Gastrocnemius medialis (tissue), 4 donors: ENCODE results near the gene DNTTIP2. TPM values are rescaled to one million over a fixed set of nuclear protein-coding genes. Genes with fewer than 3 reads are reported as not detected.
"Not testable (repeated sequence)": the region's sequence is repeated elsewhere in the genome, so short reads cannot be mapped to it uniquely, and the experiment has no call there.

Experiments used
- ATAC-seq, 2 donors: fragments of 150-250 bp; one replicate each; pipeline ENCODE4 v1.9.1; 2016
- DNase-seq, 2 donors: peaks; one replicate each; pipeline ENCODE4 v3.0.0-alpha.2; 2019
- H3K27ac ChIP-seq, 4 donors: fragments of 200-600 bp; sonication (generic); 1 replicate in 1 of 4; 2 replicates in 3 of 4; pipeline ENCODE4 v1.5.1; 2016 to 2018; ENCODE audit warnings: mild to moderate bottlenecking in 2 of 4, moderate library complexity in 1 of 4
- H3K27me3 ChIP-seq, 3 donors: fragments of 200-600 bp; sonication (generic) in 2 of 3; 1 replicate in 1 of 3; 2 replicates in 2 of 3; pipeline versions ENCODE4 v1.5.1 to v1.6.0; 2016 to 2019; ENCODE audit warnings: mild to moderate bottlenecking in 1 of 3, moderate library complexity in 1 of 3
- H3K36me3 ChIP-seq, 2 donors: fragments of 200-600 bp; sonication (generic) in 1 of 2; one replicate each; pipeline ENCODE4 v1.5.1; 2017 to 2018
- H3K4me1 ChIP-seq, 2 donors: fragments of 200-600 bp; sonication (generic) in 1 of 2; one replicate each; pipeline ENCODE4 v1.5.1; 2016 to 2017; ENCODE audit warnings: mild to moderate bottlenecking in 2 of 2
- H3K4me3 ChIP-seq, 4 donors: fragments of 200-600 bp; sonication (generic) in 3 of 4; 1 replicate in 1 of 4; 2 replicates in 3 of 4; pipeline ENCODE4 v1.5.1; 2016 to 2019; ENCODE audit warnings: mild to moderate bottlenecking in 2 of 4
- H3K9me3 ChIP-seq, 3 donors: fragments of 200-600 bp; sonication (generic) in 2 of 3; 1 replicate in 1 of 3; 2 replicates in 2 of 3; pipeline ENCODE4 v1.5.1; 2016 to 2019
- POLR2A ChIP-seq, 2 donors: fragments of 450-650 bp; IDR thresholded peaks; one replicate each; pipeline ENCODE4 v1.6.1; 2017; ENCODE audit warnings: antibody characterized with exemption in 2 of 2, mild to moderate bottlenecking in 2 of 2, moderate library complexity in 2 of 2
- in situ Hi-C, 4 donors: fragments of 200-750 bp; cut with MboI; loops; one replicate each; pipeline versions ENCODE4 v1.15.0 to v1.8.0; 2017; ENCODE audit warnings: low sequenced_read_pairs in 4 of 4
- intact Hi-C: fragments of 100-400 bp; cut with DNase I; formaldehyde crosslinking; loops from one replicate; pipeline ENCODE4 v1.15.1; 2023; ENCODE audit warnings: low total_unique reads
- total RNA-seq, 4 donors: library from RNA; depleted of rRNA; stranded (reverse); fragments of >200 nt; gene quantifications; one replicate each; pipeline versions ENCODE4 v1.1.0 to v1.2.3, GENCODE V29; 2016
- TF ChIP-seq, protein P1 (sequence below), 5 experiments: fragments of 450-650 bp in 3 of 5; fragments of 200-600 bp in 2 of 5; sonication (generic) in 2 of 5; IDR thresholded peaks in 4 of 5; conservative IDR thresholded peaks in 1 of 5; 1 replicate in 4 of 5; 2 replicates in 1 of 5; pipeline ENCODE4 v1.5.1; 2016 to 2019; ENCODE audit warnings: antibody characterized with exemption in 5 of 5, mild to moderate bottlenecking in 3 of 5, moderate library complexity in 3 of 5

DNTTIP2 gene
- total RNA-seq, 4 donors from 2014 or later, result 50.4 to 75.3 (median 59.1) TPM

DNA sequence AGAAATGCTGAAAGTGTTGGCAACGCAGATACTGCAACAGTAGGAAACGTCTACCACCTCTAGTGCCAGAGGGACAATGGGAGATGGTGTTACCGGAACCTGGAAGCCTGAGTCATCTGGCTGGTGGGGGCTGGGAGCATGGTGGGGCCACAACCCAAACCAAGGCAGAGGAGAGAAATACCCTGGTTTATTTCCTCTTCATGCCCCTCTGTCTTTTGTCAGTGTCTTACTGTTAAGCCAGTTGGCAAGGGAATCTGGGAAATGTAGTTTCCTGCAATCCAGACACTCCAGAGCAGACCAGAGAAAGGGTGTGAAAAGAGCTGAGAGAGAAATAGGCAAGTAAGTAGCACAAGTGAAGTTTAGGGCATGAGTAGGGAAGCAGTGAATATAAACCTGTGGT, 14.8 kb downstream of the DNTTIP2 start:
- Histone ChIP-seq H3K4me3 (no peak overlapping the region), H3K4me1 (no peaks in the 10 kb centered on the region), H3K27ac (no peak overlapping the region), H3K9me3 (no peaks in the 10 kb centered on the region), H3K36me3 (peaks cover 0 to 10% of the 10 kb centered on the region in 2 donors), H3K27me3 (no peaks in the 10 kb centered on the region)
- intact Hi-C loops (no loop called here), in situ Hi-C loops (loop anchor here in 2 of 4 donors (25.0 kb wide), 1 partner anchor 552 kb away; no protein-coding TSS in a partner anchor)
- TF ChIP-seq POLR2A (IDR thresholded peaks at IDR 0.05), result no peak
- TF ChIP-seq, protein P1, sequence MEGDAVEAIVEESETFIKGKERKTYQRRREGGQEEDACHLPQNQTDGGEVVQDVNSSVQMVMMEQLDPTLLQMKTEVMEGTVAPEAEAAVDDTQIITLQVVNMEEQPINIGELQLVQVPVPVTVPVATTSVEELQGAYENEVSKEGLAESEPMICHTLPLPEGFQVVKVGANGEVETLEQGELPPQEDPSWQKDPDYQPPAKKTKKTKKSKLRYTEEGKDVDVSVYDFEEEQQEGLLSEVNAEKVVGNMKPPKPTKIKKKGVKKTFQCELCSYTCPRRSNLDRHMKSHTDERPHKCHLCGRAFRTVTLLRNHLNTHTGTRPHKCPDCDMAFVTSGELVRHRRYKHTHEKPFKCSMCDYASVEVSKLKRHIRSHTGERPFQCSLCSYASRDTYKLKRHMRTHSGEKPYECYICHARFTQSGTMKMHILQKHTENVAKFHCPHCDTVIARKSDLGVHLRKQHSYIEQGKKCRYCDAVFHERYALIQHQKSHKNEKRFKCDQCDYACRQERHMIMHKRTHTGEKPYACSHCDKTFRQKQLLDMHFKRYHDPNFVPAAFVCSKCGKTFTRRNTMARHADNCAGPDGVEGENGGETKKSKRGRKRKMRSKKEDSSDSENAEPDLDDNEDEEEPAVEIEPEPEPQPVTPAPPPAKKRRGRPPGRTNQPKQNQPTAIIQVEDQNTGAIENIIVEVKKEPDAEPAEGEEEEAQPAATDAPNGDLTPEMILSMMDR (IDR thresholded peaks at IDR 0.05 in 4 of 5, conservative IDR thresholded peaks at IDR 0.05 in 1 of 5), result no peak
- ATAC-seq (no peak), DNase-seq (no peak)

DNA sequence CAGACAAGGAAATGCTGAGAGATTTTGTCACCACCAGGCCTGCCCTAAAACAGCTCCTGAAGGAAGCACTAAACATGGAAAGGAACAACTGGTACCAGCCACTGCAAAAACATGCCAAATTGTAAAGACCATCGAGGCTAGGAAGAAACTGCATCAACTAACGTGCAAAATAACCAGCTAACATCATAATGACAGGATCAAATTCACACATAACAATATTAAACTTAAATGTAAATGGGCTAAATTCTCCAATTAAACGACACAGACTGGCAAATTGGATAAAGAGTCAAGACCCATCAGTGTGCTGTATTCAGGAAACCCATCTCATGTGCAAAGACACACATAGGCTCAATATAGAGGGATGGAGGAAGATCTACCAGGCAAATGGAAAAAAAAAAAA, 21.4 kb downstream of the DNTTIP2 start:
- H3K4me3 ChIP-seq, H3K27ac ChIP-seq, intact Hi-C loops, H3K9me3 ChIP-seq, H3K4me1 ChIP-seq, H3K36me3 ChIP-seq, ATAC-seq, H3K27me3 ChIP-seq, DNase-seq: not testable (repeated sequence)
- in situ Hi-C loops, result loop anchor here in 2 of 4 donors (25.0 kb wide), 1 partner anchor 545 kb away; no protein-coding TSS in a partner anchor

DNA sequence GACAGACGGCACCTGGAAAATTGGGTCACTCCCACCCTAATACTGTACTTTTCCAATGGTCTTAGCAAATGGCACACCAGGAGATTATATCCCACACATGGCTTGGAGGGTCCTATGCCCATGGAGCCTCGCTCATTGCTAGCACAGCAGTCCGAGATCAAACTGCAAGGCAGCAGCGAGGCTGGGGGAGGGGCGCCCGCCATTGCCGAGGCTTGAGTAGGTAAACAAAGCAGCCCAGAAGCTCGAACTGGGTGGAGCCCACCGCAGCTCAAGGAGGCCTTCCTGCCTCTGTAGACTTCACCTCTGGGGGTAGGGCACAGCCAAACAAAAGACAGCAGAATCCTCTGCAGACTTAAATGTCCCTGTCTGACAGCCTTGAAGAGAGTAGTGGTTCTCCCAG, 23.0 kb downstream of the DNTTIP2 start:
- H3K27me3 ChIP-seq, H3K27ac ChIP-seq, ATAC-seq, H3K36me3 ChIP-seq, H3K4me3 ChIP-seq, H3K4me1 ChIP-seq, DNase-seq, H3K9me3 ChIP-seq, intact Hi-C loops: not testable (repeated sequence)
- in situ Hi-C loops, result loop anchor here in 2 of 4 donors (25.0 kb wide), 1 partner anchor 544 kb away; no protein-coding TSS in a partner anchor

DNA sequence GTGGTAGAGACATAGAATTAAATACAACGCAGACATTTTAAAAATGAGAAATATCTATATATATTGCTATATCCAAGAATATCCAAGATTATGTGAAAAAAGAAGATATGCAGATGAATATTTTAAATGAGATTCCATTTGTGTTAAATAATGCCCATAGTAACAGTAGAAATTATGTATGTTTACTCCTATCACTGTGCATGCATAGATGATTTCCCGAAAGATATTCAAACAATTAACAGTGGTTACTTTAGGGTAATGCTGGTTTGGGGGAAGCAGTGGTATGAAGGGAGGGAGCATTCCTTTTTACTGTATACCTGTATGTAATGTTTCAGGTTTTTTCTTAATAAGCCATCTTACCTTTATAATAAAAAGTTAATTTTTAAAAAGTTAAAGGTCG, 25.1 kb downstream of the DNTTIP2 start:
- no peak for ATAC-seq
- in situ Hi-C loops, result loop anchor here in 2 of 4 donors (25.0 kb wide), 1 partner anchor 542 kb away; no protein-coding TSS in a partner anchor
- peaks cover 0 to 5% of the 10 kb centered on the region in 2 donors for H3K4me1 ChIP-seq
- no peak overlapping the region for H3K4me3 ChIP-seq
- H3K9me3 ChIP-seq, result no peaks in the 10 kb centered on the region
- no peaks in the 10 kb centered on the region for H3K36me3 ChIP-seq
- no peak for TF ChIP-seq POLR2A (IDR thresholded peaks at IDR 0.05)
- TF ChIP-seq, protein P1 (IDR thresholded peaks at IDR 0.05 in 4 of 5, conservative IDR thresholded peaks at IDR 0.05 in 1 of 5), result no peak
- DNase-seq, result no peak
- no peak overlapping the region for H3K27ac ChIP-seq
- intact Hi-C loops, result no loop called here
- no peaks in the 10 kb centered on the region for H3K27me3 ChIP-seq

DNA sequence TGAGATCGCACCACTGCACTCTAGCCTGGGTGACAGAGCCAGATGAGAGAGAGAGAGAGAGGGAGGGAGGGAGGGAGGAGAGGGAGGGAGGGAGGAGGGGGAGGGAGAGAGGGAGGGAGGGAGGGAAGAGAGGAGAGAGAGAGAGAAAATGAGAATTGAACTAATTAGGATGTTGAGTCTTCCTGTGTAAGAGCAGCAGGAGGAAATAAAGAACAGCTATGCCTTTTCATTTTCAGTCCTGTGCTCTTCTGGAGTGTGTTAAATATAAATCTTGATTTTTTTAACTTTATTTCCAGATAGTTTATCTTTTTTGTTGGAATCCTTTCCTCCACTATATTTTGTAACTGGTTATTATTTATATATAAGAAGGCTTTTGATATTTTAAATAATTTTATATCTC, 27.1 kb downstream of the DNTTIP2 start:
- TF ChIP-seq POLR2A (IDR thresholded peaks at IDR 0.05), result no peak
- TF ChIP-seq, protein P1 (IDR thresholded peaks at IDR 0.05 in 4 of 5, conservative IDR thresholded peaks at IDR 0.05 in 1 of 5), result no peak
- no peak overlapping the region for H3K27ac ChIP-seq
- in situ Hi-C loops (loop anchor here in 2 of 4 donors (25.0 kb wide), 1 partner anchor 540 kb away; no protein-coding TSS in a partner anchor), intact Hi-C loops (loop anchor here (1.0 kb wide), 1 partner anchor 223 kb away; no protein-coding TSS in a partner anchor)
- H3K4me3 ChIP-seq, result no peak overlapping the region
- ATAC-seq, result no peak
- H3K36me3 ChIP-seq, result no peaks in the 10 kb centered on the region
- H3K4me1 ChIP-seq, result peaks cover 0 to 5% of the 10 kb centered on the region in 2 donors
- no peaks in the 10 kb centered on the region for H3K27me3 ChIP-seq
- no peak for DNase-seq
- no peaks in the 10 kb centered on the region for H3K9me3 ChIP-seq

DNA sequence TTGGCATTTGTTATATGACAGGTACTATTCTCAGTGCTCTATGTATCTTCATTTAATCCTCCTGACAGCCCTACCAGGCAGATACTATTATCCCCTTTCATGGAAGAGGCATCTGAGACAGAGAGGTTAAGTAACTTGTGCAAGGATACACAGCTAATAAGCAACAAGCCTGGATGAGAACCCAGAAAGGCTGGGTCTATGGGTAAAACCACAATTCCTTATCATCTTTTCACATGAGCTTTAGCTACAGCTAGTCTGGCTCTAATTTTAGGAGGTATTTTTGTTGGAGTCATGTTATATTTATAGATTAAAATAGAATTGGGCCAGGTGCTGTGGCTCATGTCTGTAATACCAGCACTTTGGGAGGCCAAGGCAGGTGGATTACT, 27.7 kb downstream of the DNTTIP2 start:
- no peak for ATAC-seq
- no peak for TF ChIP-seq POLR2A (IDR thresholded peaks at IDR 0.05)
- TF ChIP-seq, protein P1 (IDR thresholded peaks at IDR 0.05 in 4 of 5, conservative IDR thresholded peaks at IDR 0.05 in 1 of 5), result no peak

More for the DNA sequence above, 27.7 kb downstream of the DNTTIP2 start:
- Histone ChIP-seq H3K27ac (no peak overlapping the region), H3K27me3 (no peaks in the 10 kb centered on the region), H3K9me3 (no peaks in the 10 kb centered on the region), H3K4me3 (no peak overlapping the region), H3K36me3 (no peaks in the 10 kb centered on the region), H3K4me1 (peaks cover 0 to 5% of the 10 kb centered on the region in 2 donors)
- intact Hi-C loops, result loop anchor here (1.0 kb wide), 1 partner anchor 222 kb away; no protein-coding TSS in a partner anchor
- in situ Hi-C loops, result loop anchor here in 2 of 4 donors (25.0 kb wide), 1 partner anchor 539 kb away; no protein-coding TSS in a partner anchor
- DNase-seq, result no peak
